Measurements from ENCODE around the gene ABCB6.

DNA sequence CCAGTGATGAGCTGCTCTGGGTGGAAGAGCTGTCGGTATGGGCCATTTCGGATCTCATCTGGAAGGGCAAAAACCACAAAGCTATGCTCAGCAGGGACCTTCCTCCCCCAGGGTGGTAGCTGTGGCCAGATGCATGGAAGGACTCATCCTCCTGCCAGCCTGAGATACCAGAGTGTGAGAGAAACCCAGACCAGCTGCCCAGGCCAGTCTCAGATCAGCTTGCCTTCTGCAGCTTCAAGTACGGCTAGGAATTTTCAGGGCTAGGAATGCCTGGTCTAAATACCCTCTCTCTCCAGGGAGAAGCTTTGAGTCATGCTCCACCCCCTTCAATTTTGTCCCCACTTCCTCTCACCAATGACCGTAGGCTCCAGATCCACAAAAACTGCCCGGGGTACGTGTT lies 32.9 kb upstream of the ABCB6 start:
- TF ChIP-seq SUZ12 (IDR thresholded peaks at IDR 0.05) (no peak), L3MBTL2 (conservative IDR thresholded peaks at IDR 0.05) (no peak), HDGF (IDR thresholded peaks at IDR 0.05; ENCODE audit: borderline replicate concordance) (no peak), SP1 (IDR thresholded peaks at IDR 0.05) (no peak), FOXK2 (IDR thresholded peaks at IDR 0.05) (no peak)

All from HEK293T (cell line).